Uterus (tissue), 2 donors: ENCODE measurements around the gene SAMD8.

Experiments used
- POLR2A ChIP-seq, 2 donors: fragments of 450-650 bp; IDR thresholded peaks; one replicate each; pipeline ENCODE4 v1.6.1; 2016; ENCODE audit warnings: antibody characterized with exemption in 2 of 2, mild to moderate bottlenecking in 1 of 2, moderate library complexity in 1 of 2
- TF ChIP-seq, protein P1 (sequence below), 4 experiments: fragments of 200-600 bp in 2 of 4; fragments of 450-650 bp in 2 of 4; sonication (generic) in 2 of 4; IDR thresholded peaks; one replicate each; pipeline ENCODE4 v1.5.1; 2016 to 2019; ENCODE audit warnings: antibody characterized with exemption in 4 of 4, mild to moderate bottlenecking in 2 of 4, moderate library complexity in 1 of 4

DNA sequence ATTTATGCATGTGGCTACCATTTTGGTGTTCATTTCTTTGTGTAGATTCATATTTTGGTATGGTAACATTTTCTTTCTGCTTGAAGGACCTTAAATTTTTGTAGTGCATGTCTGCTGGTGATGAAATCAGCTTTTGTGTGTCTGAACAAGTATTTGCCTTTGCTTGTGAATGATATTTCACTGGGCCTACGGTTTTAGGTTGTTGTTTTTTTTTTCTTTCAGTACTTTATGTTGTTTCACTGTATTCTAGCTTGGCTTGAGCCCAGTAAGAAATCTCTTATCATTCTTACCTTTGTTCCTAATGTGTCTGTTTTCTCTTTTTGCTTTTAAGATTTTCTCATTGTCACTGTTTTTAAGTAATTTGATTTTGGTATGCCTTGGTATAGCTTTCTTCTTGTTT lies 31.9 kb downstream of the SAMD8 start:
- TF ChIP-seq POLR2A (IDR thresholded peaks at IDR 0.05), result no peak
- TF ChIP-seq, protein P1, sequence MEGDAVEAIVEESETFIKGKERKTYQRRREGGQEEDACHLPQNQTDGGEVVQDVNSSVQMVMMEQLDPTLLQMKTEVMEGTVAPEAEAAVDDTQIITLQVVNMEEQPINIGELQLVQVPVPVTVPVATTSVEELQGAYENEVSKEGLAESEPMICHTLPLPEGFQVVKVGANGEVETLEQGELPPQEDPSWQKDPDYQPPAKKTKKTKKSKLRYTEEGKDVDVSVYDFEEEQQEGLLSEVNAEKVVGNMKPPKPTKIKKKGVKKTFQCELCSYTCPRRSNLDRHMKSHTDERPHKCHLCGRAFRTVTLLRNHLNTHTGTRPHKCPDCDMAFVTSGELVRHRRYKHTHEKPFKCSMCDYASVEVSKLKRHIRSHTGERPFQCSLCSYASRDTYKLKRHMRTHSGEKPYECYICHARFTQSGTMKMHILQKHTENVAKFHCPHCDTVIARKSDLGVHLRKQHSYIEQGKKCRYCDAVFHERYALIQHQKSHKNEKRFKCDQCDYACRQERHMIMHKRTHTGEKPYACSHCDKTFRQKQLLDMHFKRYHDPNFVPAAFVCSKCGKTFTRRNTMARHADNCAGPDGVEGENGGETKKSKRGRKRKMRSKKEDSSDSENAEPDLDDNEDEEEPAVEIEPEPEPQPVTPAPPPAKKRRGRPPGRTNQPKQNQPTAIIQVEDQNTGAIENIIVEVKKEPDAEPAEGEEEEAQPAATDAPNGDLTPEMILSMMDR (IDR thresholded peaks at IDR 0.05), result no peak
